ENCODE data around the gene BEST3.

- TF ChIP-seq CTCF (IDR thresholded peaks at IDR 0.05): no peak
- TF ChIP-seq POLR2AphosphoS5 (IDR thresholded peaks at IDR 0.05): no peak
These were observed 20.0 kb downstream of the BEST3 start for GRCh38 chr12:69679119-69679518.
